ENCODE data around the gene LRRC8B.

- TF ChIP-seq ZBTB33 (IDR thresholded peaks at IDR 0.05; ENCODE audit: borderline replicate concordance, low read depth) (no peak), CTCF (IDR thresholded peaks at IDR 0.05) (peak; percentile 49), FOXM1 (IDR thresholded peaks at IDR 0.05; ENCODE audit: low read depth) (no peak), EZH2phosphoT487 (IDR thresholded peaks at IDR 0.05; ENCODE audit: borderline replicate concordance, low read depth) (no peak), POLR2AphosphoS5 (IDR thresholded peaks at IDR 0.05; ENCODE audit: low read depth, low read length) (no peak), REST (IDR thresholded peaks at IDR 0.05; ENCODE audit: low read depth, low read length) (no peak), YY1 (IDR thresholded peaks at IDR 0.05; ENCODE audit: low read depth) (no peak), NRF1 (IDR thresholded peaks at IDR 0.05; ENCODE audit: low read depth, low read length) (no peak), MXI1 (IDR thresholded peaks at IDR 0.05; ENCODE audit: low read depth, low read length) (no peak), FOXJ3 (CRISPR knock-in tag; IDR thresholded peaks at IDR 0.05) (no peak), MAX (IDR thresholded peaks at IDR 0.05; ENCODE audit: low read depth) (no peak), RXRA (IDR thresholded peaks at IDR 0.05; ENCODE audit: borderline replicate concordance, low read depth) (no peak), SMC3 (IDR thresholded peaks at IDR 0.05; ENCODE audit: low read depth, low read length) (no peak), JUND (IDR thresholded peaks at IDR 0.05) (no peak)
Measured at GRCh38 chr1:89615676-89616598, 91.3 kb downstream of the LRRC8B start.
